Fibroblast of lung (primary cell): ENCODE measurements around the gene ZEB2. TPM values are rescaled to one million over a fixed set of nuclear protein-coding genes. Genes with fewer than 3 reads are reported as not detected.
A peak's percentile ranks its signal among the peaks of the same experiment; 100 is the strongest.

ENCODE experiments used
- DNase-seq, 2 donors: peaks; one replicate each; pipeline versions ENCODE4 v3.0.0 to v3.0.0-alpha.2; 2010; ENCODE audit warnings: low read depth in 2 of 2
- H2AFZ ChIP-seq: 2 replicates; pipeline ENCODE4 v1.5.1; 2012; ENCODE audit warnings: low read length, control low read depth, inconsistent platforms
- H3K27ac ChIP-seq: 2 replicates; pipeline ENCODE4 v1.5.1; 2011; ENCODE audit warnings: low read length, control low read depth; ENCODE audit not compliant: insufficient read depth
- H3K27me3 ChIP-seq: 2 replicates; pipeline ENCODE4 v1.5.1; 2011; ENCODE audit warnings: mild to moderate bottlenecking, low read length; ENCODE audit not compliant: control insufficient read depth, insufficient read depth
- H3K36me3 ChIP-seq: 2 replicates; pipeline ENCODE4 v1.5.1; 2011; ENCODE audit warnings: low read length; ENCODE audit not compliant: control insufficient read depth, insufficient read depth
- H3K4me1 ChIP-seq: 2 replicates; pipeline ENCODE4 v1.5.1; 2011; ENCODE audit warnings: low read length; ENCODE audit not compliant: control insufficient read depth, insufficient read depth; ENCODE audit errors: extremely low read depth
- H3K4me2 ChIP-seq: 2 replicates; pipeline ENCODE4 v1.5.1; 2011; ENCODE audit warnings: low read length, control low read depth; ENCODE audit not compliant: insufficient read depth; ENCODE audit errors: extremely low read depth
- H3K4me3 ChIP-seq, 4 experiments: fragments of 200-600 bp in 1 of 4; sonication (generic) in 1 of 4; replicated peaks in 1 of 4; 2 replicates each; pipeline ENCODE4 v1.5.1; 2011 to 2016; ENCODE audit warnings: low read length in 4 of 4, low read depth in 3 of 4, mild to moderate bottlenecking in 3 of 4, control low read depth in 2 of 4, inconsistent platforms in 1 of 4, mixed read lengths in 1 of 4; ENCODE audit not compliant: insufficient read depth in 1 of 4; ENCODE audit errors: control extremely low read depth in 1 of 4
- H3K79me2 ChIP-seq: 2 replicates; pipeline ENCODE4 v1.5.1; 2012; ENCODE audit warnings: mild to moderate bottlenecking, low read length, inconsistent platforms; ENCODE audit not compliant: control insufficient read depth, insufficient read depth
- H3K9ac ChIP-seq: 2 replicates; pipeline ENCODE4 v1.5.1; 2011; ENCODE audit warnings: mild to moderate bottlenecking, low read length, control low read depth; ENCODE audit not compliant: insufficient read depth
- H3K9me3 ChIP-seq: 2 replicates; pipeline ENCODE4 v1.5.1; 2012; ENCODE audit warnings: low read depth, low read length; ENCODE audit not compliant: control insufficient read depth, insufficient read depth
- H4K20me1 ChIP-seq: 2 replicates; pipeline ENCODE4 v1.5.1; 2011; ENCODE audit warnings: low read length; ENCODE audit not compliant: control insufficient read depth, insufficient read depth; ENCODE audit errors: extremely low read depth
- CTCF ChIP-seq, 2 donors: IDR thresholded peaks in 1 of 2; conservative IDR thresholded peaks in 1 of 2; 1 replicate in 1 of 2; 2 replicates in 1 of 2; pipeline ENCODE4 v1.5.1; 2011 to 2012; ENCODE audit warnings: low read length in 2 of 2, control low read depth in 1 of 2, inconsistent platforms in 1 of 2, low read depth in 1 of 2, mild to moderate bottlenecking in 1 of 2
- EZH2 ChIP-seq: IDR thresholded peaks from 2 replicates; pipeline ENCODE4 v1.5.1; 2012; ENCODE audit warnings: low read length, control low read depth, mild to moderate bottlenecking; ENCODE audit errors: missing control alignments
- polyA plus RNA-seq, 2 donors: library from polyadenylated mRNA; depleted of rRNA in 1 of 2; stranded (reverse) in 1 of 2; unstranded in 1 of 2; fragments of >200 nt; gene quantifications; 2 replicates each; pipeline ENCODE4 v1.2.1, GENCODE V29; 2011 to 2012; ENCODE audit warnings: missing spikeins in 1 of 2
- total RNA-seq: library from RNA; depleted of rRNA; stranded (reverse); fragments of >200 nt; gene quantifications from 2 replicates; pipeline ENCODE4 v1.2.1, GENCODE V29; 2014

ZEB2 gene
- total and polyA plus RNA-seq, 2 donors (not counting 1 experiment from before 2014, with no cell fraction given): 91.0 to 130 TPM

GRCh38 chr2:144389930-144390311 lies 130.0 kb downstream of the ZEB2 start:
- DNase-seq: no peak
- Histone ChIP-seq H3K4me1 (peaks cover 2% of the 10 kb centered on the region), H2AFZ (no peak overlapping the region), H3K9ac (no peak overlapping the region), H3K27ac (no peak overlapping the region), H3K4me2 (no peak overlapping the region), H4K20me1 (no peaks in the 10 kb centered on the region), H3K27me3 (no peaks in the 10 kb centered on the region), H3K9me3 (no peaks in the 10 kb centered on the region), H3K4me3 (no peak overlapping the region), H3K79me2 (no peaks in the 10 kb centered on the region), H3K36me3 (peaks cover 4% of the 10 kb centered on the region)
- no peak for TF ChIP-seq EZH2

- TF ChIP-seq CTCF (conservative IDR thresholded peaks at IDR 0.05 in 1 of 2, IDR thresholded peaks at IDR 0.05 in 1 of 2; ENCODE audit: low read depth in 1 of 2, low read length in 2 of 2): no peak
- TF ChIP-seq EZH2: no peak
- H4K20me1 ChIP-seq: no peaks in the 10 kb centered on the region
- DNase-seq: no peak
- H2AFZ ChIP-seq: no peak overlapping the region
- no peaks in the 10 kb centered on the region for H3K27me3 ChIP-seq
- H3K9me3 ChIP-seq: no peaks in the 10 kb centered on the region
- peaks cover 2% of the 10 kb centered on the region for H3K4me1 ChIP-seq
- no peak overlapping the region for H3K9ac ChIP-seq
- peaks cover 4% of the 10 kb centered on the region for H3K36me3 ChIP-seq
- H3K4me3 ChIP-seq: no peak overlapping the region
- H3K27ac ChIP-seq: no peak overlapping the region
- no peaks in the 10 kb centered on the region for H3K79me2 ChIP-seq
- H3K4me2 ChIP-seq: no peak overlapping the region
Measured at GRCh38 chr2:144389151-144389929, 130.6 kb downstream of the ZEB2 start.

GRCh38 chr2:144385381-144385780 lies 134.5 kb downstream of the ZEB2 start:
- Histone ChIP-seq H3K27me3 (no peaks in the 10 kb centered on the region), H4K20me1 (no peaks in the 10 kb centered on the region), H3K9ac (no peak overlapping the region), H3K9me3 (no peaks in the 10 kb centered on the region), H3K36me3 (peaks cover 4% of the 10 kb centered on the region), H3K4me3 (no peak overlapping the region), H3K4me1 (no peaks in the 10 kb centered on the region), H3K4me2 (no peak overlapping the region), H3K79me2 (no peaks in the 10 kb centered on the region), H3K27ac (no peak overlapping the region), H2AFZ (no peak overlapping the region)
- DNase-seq: peak in 1 of 2 donors; percentile 60
- TF ChIP-seq CTCF (conservative IDR thresholded peaks at IDR 0.05 in 1 of 2, IDR thresholded peaks at IDR 0.05 in 1 of 2; ENCODE audit: low read depth in 1 of 2, low read length in 2 of 2) (no peak), EZH2 (no peak)
